ENCODE measurements around the gene CLIP1. TPM values are rescaled to one million over a fixed set of nuclear protein-coding genes. Genes with fewer than 3 reads are reported as not detected.

CLIP1 gene
- total RNA-seq, 1 donor from 2014 or later = 50.8 TPM

- Histone ChIP-seq H3K36me3 (no peaks in the 10 kb centered on the region), H3K4me1 (no peaks in the 10 kb centered on the region), H4K20me1 (ENCODE audit: low read depth) (no peaks in the 10 kb centered on the region), H3K79me2 (ENCODE audit: low read depth) (peaks cover 5% of the 10 kb centered on the region), H3K9me3 (ENCODE audit: low read depth) (no peaks in the 10 kb centered on the region), H3F3A (ENCODE audit: low read depth) (no peaks in the 10 kb centered on the region), H3K9ac (no peak overlapping the region), H3K4me2 (no peak overlapping the region), H3K4me3 (no peak overlapping the region), H2AFZ (replicated peaks) (no peak overlapping the region), H3K27me3 (no peaks in the 10 kb centered on the region), H3K27ac (no peak overlapping the region)
- peaks cover 2% of the 10 kb centered on the region for H3K27me3 Mint-ChIP-seq (ENCODE audit: insufficient read depth, low read depth)
- peaks cover 9% of the 10 kb centered on the region for H3K36me3 Mint-ChIP-seq
- H3K9me3 Mint-ChIP-seq = no peaks in the 10 kb centered on the region
- peaks cover 4% of the 10 kb centered on the region for H3K4me1 Mint-ChIP-seq
- DNase-seq (ENCODE audit: low spot score) = no peak
- no peak overlapping the region for H3K27ac Mint-ChIP-seq
- H3K4me3 Mint-ChIP-seq = no peak overlapping the region
- no peak for TF ChIP-seq EZH2 (IDR thresholded peaks at IDR 0.05)
Measured at GRCh38 chr12:122392411-122392810, 30.1 kb downstream of the CLIP1 start.

DNA sequence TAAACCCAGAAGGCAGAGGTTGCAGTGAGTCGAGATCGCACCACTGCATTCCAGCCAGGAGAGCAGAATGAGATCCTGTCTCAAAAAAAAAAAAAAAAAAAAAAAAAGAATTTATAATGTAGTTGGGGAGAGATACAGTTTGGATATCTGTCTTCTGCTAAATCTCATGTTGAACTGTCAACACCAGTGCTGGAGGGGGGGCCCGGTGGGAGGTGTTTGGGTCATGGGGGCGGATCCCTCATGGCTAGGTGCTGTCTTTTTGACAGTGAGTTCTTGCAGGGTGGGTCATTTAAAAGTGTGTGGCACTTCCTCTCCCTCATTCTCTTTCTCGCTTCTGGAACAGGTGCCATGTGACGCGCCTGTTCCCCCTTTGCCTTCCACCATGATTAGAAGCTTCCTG lies 32.8 kb downstream of the CLIP1 start:
- Histone ChIP-seq H3K27me3 (no peaks in the 10 kb centered on the region), H3K9me3 (ENCODE audit: low read depth) (no peaks in the 10 kb centered on the region), H3K79me2 (ENCODE audit: low read depth) (no peaks in the 10 kb centered on the region), H3F3A (ENCODE audit: low read depth) (no peaks in the 10 kb centered on the region), H3K4me3 (no peak overlapping the region), H3K36me3 (no peaks in the 10 kb centered on the region), H4K20me1 (ENCODE audit: low read depth) (no peaks in the 10 kb centered on the region), H3K4me1 (no peaks in the 10 kb centered on the region), H3K27ac (no peak overlapping the region), H3K9ac (no peak overlapping the region), H2AFZ (replicated peaks) (no peak overlapping the region), H3K4me2 (no peak overlapping the region)
- H3K27ac Mint-ChIP-seq = no peak overlapping the region
- H3K4me1 Mint-ChIP-seq = peaks cover 5% of the 10 kb centered on the region
- H3K9me3 Mint-ChIP-seq = no peaks in the 10 kb centered on the region
- TF ChIP-seq EZH2 (IDR thresholded peaks at IDR 0.05) (no peak), EZH2phosphoT487 (IDR thresholded peaks at IDR 0.05) (no peak)
- TF ChIP-seq, protein P1, sequence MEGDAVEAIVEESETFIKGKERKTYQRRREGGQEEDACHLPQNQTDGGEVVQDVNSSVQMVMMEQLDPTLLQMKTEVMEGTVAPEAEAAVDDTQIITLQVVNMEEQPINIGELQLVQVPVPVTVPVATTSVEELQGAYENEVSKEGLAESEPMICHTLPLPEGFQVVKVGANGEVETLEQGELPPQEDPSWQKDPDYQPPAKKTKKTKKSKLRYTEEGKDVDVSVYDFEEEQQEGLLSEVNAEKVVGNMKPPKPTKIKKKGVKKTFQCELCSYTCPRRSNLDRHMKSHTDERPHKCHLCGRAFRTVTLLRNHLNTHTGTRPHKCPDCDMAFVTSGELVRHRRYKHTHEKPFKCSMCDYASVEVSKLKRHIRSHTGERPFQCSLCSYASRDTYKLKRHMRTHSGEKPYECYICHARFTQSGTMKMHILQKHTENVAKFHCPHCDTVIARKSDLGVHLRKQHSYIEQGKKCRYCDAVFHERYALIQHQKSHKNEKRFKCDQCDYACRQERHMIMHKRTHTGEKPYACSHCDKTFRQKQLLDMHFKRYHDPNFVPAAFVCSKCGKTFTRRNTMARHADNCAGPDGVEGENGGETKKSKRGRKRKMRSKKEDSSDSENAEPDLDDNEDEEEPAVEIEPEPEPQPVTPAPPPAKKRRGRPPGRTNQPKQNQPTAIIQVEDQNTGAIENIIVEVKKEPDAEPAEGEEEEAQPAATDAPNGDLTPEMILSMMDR (IDR thresholded peaks at IDR 0.05) = no peak
- H3K36me3 Mint-ChIP-seq = peaks cover 9% of the 10 kb centered on the region
- no peak overlapping the region for H3K4me3 Mint-ChIP-seq
- no peaks in the 10 kb centered on the region for H3K27me3 Mint-ChIP-seq (ENCODE audit: insufficient read depth, low read depth)
- DNase-seq (ENCODE audit: low spot score) = no peak

GRCh38 chr12:122387887-122388286 lies 34.6 kb downstream of the CLIP1 start:
- no peak overlapping the region for H2AFZ ChIP-seq (replicated peaks)
- H3K4me2 ChIP-seq = no peak overlapping the region
- H3K4me3 Mint-ChIP-seq = no peak overlapping the region
- no peak overlapping the region for H3K27ac Mint-ChIP-seq
- no peak for DNase-seq (ENCODE audit: low spot score)
- H3K27me3 Mint-ChIP-seq (ENCODE audit: insufficient read depth, low read depth) = no peaks in the 10 kb centered on the region
- no peaks in the 10 kb centered on the region for H3F3A ChIP-seq (ENCODE audit: low read depth)
- peaks cover 9% of the 10 kb centered on the region for H3K36me3 Mint-ChIP-seq
- no peaks in the 10 kb centered on the region for H3K36me3 ChIP-seq
- H4K20me1 ChIP-seq (ENCODE audit: low read depth) = no peaks in the 10 kb centered on the region
- no peaks in the 10 kb centered on the region for H3K9me3 ChIP-seq (ENCODE audit: low read depth)
- TF ChIP-seq EZH2 (IDR thresholded peaks at IDR 0.05) = no peak
- no peak overlapping the region for H3K27ac ChIP-seq
- no peaks in the 10 kb centered on the region for H3K9me3 Mint-ChIP-seq
- no peaks in the 10 kb centered on the region for H3K4me1 ChIP-seq
- no peak overlapping the region for H3K9ac ChIP-seq
- no peak overlapping the region for H3K4me3 ChIP-seq
- peaks cover 15% of the 10 kb centered on the region for H3K4me1 Mint-ChIP-seq
- no peaks in the 10 kb centered on the region for H3K27me3 ChIP-seq
- H3K79me2 ChIP-seq (ENCODE audit: low read depth) = no peaks in the 10 kb centered on the region

DNA sequence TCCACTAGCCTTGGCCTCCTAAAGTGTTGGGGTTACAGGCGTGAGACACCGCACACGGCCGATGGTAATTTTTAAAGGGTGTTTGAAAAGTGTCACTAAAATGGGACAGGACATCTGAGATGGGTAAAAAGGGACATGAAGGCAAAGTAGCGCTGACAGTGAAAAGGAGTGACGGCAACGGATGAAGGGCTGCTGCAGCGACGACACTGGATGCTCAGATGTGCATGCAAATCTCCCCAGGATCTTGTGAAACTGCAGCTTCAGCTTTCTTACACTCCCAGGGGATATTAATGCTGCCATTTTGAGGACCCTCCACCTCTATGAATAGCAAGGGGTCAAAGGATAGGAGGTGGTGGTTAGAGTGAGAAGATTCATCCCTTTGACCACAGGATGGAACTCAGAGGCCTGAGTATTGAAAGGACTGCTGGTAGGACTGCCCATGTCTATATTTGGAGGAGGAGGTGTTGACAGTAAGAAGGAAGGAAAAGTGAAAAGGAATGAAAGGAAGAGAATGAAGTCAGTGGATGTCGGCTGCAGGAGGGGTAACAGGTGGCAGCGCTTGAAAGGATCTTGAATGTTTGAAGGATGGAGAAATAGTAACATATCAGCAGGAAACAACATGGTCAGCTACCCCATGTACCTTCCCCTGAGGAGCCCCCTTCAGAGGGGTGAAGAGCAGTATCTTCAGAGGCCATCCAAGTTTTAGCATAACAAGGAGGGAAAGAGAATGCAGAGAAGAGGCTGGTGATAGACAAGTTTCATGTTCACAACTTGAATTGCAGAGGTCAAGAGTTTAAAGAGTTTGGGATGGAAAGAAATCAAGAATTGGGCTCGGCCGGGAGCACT lies 37.1 kb downstream of the CLIP1 start:
- Mint-ChIP-seq H3K27ac (no peak overlapping the region), H3K4me3 (no peak overlapping the region), H3K27me3 (ENCODE audit: insufficient read depth, low read depth) (no peaks in the 10 kb centered on the region), H3K36me3 (peaks cover 9% of the 10 kb centered on the region), H3K4me1 (peaks cover 17% of the 10 kb centered on the region), H3K9me3 (no peaks in the 10 kb centered on the region)
- H3K79me2 ChIP-seq (ENCODE audit: low read depth) = no peaks in the 10 kb centered on the region
- H3K27me3 ChIP-seq = no peaks in the 10 kb centered on the region
- DNase-seq (ENCODE audit: low spot score) = no peak
- no peak overlapping the region for H3K4me3 ChIP-seq
- no peak overlapping the region for H3K27ac ChIP-seq
- no peaks in the 10 kb centered on the region for H3K36me3 ChIP-seq
- no peaks in the 10 kb centered on the region for H3F3A ChIP-seq (ENCODE audit: low read depth)
- no peak overlapping the region for H3K4me2 ChIP-seq
- H3K9me3 ChIP-seq (ENCODE audit: low read depth) = no peaks in the 10 kb centered on the region
- no peak overlapping the region for H2AFZ ChIP-seq (replicated peaks)
- no peak overlapping the region for H3K9ac ChIP-seq
- no peaks in the 10 kb centered on the region for H3K4me1 ChIP-seq
- TF ChIP-seq, protein P1 (IDR thresholded peaks at IDR 0.05) = no peak
- TF ChIP-seq EZH2 (IDR thresholded peaks at IDR 0.05) = no peak
- no peak for TF ChIP-seq EZH2phosphoT487 (IDR thresholded peaks at IDR 0.05)
- no peaks in the 10 kb centered on the region for H4K20me1 ChIP-seq (ENCODE audit: low read depth)

Measured in neural progenitor cell (in vitro differentiated cells).